Measurements from ENCODE around the gene FRMD1.

FRMD1 gene

GRCh38 chr6:168043848-168044415 is 35.1 kb downstream of the FRMD1 start:
- no peak for DNase-seq (ENCODE audit: low read depth in 2 of 2, low spot score in 1 of 2)

DNA sequence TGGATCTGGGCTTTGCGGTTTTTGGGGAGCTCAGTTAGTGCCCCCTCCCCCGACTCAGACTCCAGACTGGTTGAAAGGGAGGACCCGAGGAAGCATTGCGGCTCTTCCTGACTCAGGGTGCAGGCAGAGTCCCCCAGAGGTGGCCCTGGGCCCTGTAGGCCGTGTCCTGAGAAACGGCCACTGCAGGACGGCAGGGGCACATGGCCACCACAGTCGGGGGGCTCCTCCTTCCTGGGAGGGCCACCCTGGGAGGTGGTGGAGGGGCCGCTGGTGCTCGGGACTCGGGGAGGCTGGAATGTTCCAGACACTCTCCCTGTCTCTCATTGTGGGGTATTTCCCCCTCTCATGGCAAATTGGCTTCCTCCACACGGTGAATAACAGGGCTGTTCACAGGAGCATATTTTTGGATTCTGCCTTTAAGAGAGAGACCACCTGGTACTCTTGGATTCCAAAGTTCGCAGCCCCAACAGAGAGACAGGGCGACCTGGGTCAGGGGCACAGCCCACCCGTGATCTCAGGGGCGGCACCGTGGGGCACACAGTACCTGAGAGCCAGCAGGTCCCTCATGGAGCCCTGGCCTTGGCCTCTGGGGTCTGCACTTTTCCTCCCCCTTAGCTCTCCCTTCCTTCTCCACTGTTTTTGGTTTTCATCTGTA is 35.7 kb downstream of the FRMD1 start:
- no peak for DNase-seq (ENCODE audit: low read depth in 2 of 2, low spot score in 1 of 2)

DNA sequence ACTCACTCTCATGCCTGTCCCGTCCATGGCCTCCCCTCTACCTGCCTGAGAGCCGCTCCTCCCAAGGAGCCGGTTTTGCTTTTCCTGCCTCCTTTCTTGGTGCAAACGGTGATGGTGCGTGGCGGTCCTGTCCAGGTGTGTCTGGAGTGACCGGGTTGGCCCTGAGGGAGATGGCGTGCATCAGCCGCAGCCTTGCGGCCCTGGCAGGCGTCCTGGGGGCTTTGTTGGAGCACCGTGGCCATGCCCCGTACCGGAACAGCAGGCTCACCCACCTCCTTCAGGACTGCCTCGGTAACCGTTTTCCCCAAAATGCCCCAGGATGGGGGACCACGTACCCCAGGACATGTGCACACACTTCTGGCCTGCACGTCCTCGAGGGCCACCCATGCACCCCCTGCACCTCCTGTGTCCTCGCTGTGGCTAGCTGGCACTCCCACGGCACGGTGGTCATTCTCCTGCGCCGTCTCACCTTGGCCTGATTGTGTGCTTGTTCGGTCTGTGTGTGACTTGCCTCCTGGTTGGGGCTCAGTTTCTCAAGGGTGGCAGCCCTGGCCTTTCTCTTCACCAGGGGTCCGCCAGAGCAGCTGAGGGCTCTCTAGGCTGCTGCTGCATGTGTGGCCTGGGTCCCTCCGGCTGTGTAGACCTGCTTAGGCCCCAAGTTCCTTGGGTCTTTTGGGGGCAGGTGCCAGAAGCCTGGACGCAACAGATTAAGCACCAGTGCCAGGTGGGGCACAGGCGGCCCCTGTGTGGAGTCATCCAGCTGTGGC is 36.4 kb downstream of the FRMD1 start:
- no peak for DNase-seq (ENCODE audit: low read depth in 2 of 2, low spot score in 1 of 2)

DNA sequence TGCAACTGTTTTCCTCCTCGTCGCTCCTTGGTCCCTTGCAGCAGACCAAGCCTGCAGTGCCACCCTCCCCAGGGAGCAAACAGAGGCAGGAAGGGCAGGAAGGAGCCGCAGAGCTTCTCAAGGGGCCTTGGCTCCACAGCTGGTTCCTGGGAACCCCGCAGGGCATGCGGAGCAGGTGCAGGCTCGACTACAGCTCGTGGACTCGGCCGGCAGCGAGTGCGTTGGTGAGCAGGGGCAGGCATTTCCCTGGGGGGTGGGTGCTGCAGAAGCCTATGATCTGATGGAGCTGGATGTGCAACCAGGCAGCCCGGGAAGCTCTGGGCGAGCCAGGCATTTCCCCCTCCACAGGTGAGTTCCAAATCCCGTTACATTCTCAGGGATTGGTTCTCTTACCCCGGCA is 37.1 kb downstream of the FRMD1 start:
- no peak for DNase-seq (ENCODE audit: low read depth in 2 of 2, low spot score in 1 of 2)

DNA sequence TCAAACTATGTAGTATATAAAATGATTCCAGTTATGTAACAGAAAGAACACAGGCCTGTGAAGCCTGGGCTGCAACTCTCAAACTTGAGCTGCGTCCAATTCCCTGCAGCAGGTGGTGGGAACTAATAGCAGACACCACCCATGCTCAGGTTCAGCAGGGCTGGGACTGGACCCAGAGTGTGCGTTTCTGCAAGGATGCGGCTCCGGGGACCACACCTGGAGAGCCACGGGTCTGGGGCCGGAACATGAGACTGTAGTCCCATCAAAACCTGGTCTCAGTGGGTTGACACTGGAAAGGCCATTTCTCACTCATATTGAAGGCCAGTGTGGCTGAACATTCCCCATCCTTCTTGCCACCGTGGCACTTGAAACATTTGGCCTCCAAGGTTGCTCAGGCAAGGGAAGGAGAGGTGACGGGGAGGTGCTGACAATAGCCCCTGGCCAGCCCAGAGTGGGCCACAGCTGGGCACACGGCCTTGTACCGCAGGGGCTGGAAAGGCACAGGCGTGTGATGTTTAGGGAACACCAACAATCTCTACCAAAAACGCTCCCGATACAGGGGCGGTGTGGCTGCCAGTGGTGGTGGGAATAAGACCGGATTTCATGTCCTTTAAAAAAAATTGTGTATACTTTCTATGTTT is 38.0 kb downstream of the FRMD1 start:
- no peak for DNase-seq (ENCODE audit: low read depth in 2 of 2, low spot score in 1 of 2)

DNA sequence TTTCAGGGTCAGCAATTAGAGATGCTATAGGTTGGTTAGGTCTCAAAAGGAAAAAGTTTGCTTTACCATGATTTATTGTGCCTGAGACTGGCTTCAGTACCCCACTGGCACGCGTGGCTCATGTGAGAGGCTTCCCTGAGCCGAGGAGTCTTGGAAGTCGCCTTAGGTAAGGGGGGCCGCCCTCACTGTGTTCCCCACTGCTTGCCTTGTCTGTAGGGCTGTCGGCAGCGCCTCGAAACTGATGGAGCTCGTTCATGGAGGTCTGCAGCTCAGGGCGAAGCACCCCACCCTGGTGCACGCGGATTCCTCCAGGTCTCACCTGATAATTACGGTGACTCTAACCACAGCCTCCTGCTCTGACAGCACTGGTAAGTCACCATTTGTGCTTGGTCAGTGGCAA is 39.2 kb downstream of the FRMD1 start:
- DNase-seq (ENCODE audit: low read depth in 2 of 2, low spot score in 1 of 2), result no peak

- DNase-seq (ENCODE audit: low read depth in 2 of 2, low spot score in 1 of 2), result no peak
Observed at GRCh38 chr6:168039301-168039700, 39.7 kb downstream of the FRMD1 start.

DNA sequence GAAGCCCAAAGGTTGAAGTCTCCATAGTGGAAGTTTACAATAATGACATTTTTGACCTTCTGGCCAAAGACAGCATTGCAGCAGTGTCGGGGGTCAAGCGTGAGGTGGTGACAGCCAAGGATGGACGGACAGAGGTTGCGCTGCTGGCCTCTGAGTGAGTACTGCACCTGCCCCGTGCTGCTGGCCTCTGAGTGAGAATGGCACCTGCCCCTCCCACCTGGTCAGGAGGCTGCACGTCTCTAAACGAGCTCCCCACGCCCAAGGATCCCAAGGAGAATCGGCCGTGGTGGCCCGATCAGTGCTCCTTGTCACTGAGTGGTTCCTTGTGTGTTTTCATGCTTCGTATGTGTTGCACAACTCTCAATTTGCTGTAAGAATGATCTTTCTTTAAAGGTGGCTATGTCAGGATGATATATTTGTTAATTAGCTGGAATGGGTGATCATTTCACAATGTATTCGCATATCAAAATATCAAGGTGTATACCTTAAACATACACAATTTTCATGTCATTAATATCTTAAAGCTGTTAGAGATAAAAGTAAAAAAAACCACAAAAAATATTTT is 40.4 kb downstream of the FRMD1 start:
- no peak for DNase-seq (ENCODE audit: low read depth in 2 of 2, low spot score in 1 of 2)

- no peak for DNase-seq (ENCODE audit: low read depth in 2 of 2, low spot score in 1 of 2)
Observed at GRCh38 chr6:168037856-168038255, 41.2 kb downstream of the FRMD1 start.

DNA sequence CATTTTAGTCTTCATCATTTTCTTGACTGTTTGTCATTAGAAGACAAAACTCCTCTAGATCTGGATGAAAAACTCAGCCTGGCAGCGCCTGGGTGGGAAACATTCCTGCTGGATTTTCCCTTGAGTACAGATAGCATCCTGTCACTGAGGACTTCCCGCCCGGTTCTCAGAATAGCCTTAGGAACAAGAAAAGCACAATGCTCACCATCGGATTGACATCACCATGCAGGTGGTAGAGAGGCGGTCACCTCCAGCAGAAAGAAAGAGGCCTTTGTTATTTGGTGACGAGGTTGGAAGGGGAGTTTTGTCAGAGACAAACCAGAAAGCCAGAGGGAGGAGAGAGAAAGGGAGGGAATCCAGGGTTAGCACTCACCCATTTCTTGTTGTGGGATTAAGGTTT is 41.8 kb downstream of the FRMD1 start:
- DNase-seq (ENCODE audit: low read depth in 2 of 2, low spot score in 1 of 2), result no peak

DNA sequence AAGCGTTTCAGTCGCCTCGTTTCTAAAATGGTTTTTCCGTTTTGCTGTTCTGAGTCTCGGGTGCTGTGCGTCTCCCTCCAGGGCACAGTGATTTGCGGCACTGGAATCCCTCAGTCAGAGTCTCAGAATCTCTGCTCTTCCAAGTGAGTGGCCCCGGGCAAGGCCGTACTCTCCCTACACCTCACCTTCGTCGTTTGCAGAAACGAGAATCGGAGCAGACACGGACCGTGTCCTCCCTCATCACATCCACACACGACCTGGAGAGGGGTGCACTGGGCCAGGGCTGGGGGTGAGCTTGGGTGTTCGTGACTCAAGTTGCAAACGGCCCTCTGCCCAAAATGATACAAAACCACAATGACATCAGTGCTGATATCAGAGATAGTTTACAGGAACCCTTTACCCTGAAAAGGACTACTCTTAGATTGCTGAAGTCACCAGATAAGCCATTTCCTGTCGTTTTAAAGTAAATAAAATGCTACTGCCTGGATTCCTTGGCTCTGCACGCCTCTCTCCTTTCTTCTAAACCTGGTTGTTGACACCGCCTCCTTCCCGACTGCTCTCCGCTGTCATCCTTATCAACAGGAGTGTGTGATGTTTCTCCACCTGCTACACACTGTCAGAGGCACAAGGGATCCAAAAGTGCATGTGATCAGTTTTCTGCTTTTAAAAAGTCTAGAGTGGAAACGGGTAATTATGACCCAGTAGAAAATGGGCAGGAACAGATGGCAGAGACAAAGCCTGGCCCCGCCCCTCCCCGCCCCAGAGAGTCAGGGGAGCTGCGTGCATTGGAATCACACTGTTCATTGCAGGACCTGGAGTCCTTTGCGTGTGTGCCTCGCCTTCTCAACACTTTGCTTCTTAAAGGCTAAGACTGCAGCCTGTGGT is 43.1 kb downstream of the FRMD1 start:
- no peak for DNase-seq (ENCODE audit: low read depth in 2 of 2, low spot score in 1 of 2)

- no peak for DNase-seq (ENCODE audit: low read depth in 2 of 2, low spot score in 1 of 2)
Observed at GRCh38 chr6:168035098-168035660, 43.8 kb downstream of the FRMD1 start.

- DNase-seq (ENCODE audit: low read depth in 2 of 2, low spot score in 1 of 2), result no peak
Observed at GRCh38 chr6:168034537-168034936, 44.5 kb downstream of the FRMD1 start.

- DNase-seq (ENCODE audit: low read depth in 2 of 2, low spot score in 1 of 2), result no peak
Observed at GRCh38 chr6:168033791-168034190, 45.2 kb downstream of the FRMD1 start.

- no peak for DNase-seq (ENCODE audit: low read depth in 2 of 2, low spot score in 1 of 2)
Observed at GRCh38 chr6:168032005-168032760, 46.8 kb downstream of the FRMD1 start.

DNA sequence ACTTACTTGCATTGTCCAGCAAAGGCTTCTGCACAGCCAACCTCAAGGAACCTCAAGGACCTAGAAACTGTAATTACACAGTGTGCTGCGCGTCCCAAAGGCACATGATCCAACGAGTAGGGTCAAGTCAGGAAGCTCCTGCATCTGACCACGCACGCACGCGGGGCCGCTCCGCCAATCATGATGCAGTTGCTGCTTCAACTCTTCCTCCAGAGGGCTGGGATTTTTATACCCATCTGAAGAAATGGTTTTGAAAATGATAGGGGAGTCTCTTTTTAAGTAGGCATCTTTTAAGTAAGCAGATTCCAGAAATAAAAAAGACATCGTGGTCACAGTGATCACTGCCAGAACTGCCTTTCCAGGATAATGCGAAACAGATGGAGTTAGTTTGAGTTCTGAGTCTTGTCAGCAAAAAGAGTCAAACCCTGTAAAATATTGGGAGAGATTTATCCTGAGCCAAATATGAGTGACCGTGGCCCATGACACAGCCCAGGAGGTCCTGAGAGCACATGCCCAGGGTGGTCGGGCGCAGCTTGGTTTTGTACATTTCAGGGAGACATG is 47.5 kb downstream of the FRMD1 start:
- no peak for DNase-seq (ENCODE audit: low read depth in 2 of 2, low spot score in 1 of 2)

DNA sequence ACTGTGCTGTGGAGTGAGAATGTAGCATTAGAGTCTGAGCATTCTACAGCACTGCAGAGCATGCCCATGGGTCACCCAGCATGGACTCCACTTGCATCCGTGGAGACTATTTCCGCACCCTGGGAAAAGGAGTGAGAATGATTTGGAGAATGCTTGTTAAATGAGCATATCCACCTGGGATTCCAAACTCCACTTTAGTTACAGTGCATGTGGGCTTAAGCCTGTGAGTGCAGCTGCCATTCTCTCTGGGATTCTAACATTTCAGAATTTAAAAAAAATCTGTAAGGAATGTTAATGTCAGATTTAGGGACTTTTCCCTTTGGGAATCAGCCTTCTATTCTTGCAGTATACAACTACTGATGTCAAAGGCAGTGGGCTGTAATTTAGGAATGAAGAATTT is 48.1 kb downstream of the FRMD1 start:
- DNase-seq (ENCODE audit: low read depth in 2 of 2, low spot score in 1 of 2), result no peak

- DNase-seq (ENCODE audit: low read depth in 2 of 2, low spot score in 1 of 2), result no peak
Observed at GRCh38 chr6:168030218-168030746, 48.7 kb downstream of the FRMD1 start.

All from stimulated activated CD8-positive, alpha-beta memory T cell treated with anti-CD3 and anti-CD28 coated beads, Interleukin-4, amount 100 ng/mL, for 4 hours (primary cell).